Fibroblast of the aortic adventitia (primary cell): ENCODE measurements around the gene ARL4C. TPM values are rescaled to one million over a fixed set of nuclear protein-coding genes. Genes with fewer than 3 reads are reported as not detected.

Source experiments
- DNase-seq: peaks from one replicate; pipeline ENCODE4 v3.0.0-alpha.2; 2010; ENCODE audit warnings: low read depth
- H3K4me3 ChIP-seq: 2 replicates; pipeline ENCODE4 v1.5.1; 2011; ENCODE audit warnings: low read depth, mild to moderate bottlenecking, control low read depth, low read length, moderate library complexity
- total RNA-seq: library from RNA; depleted of rRNA; stranded (reverse); fragments of >200 nt; gene quantifications from 2 replicates; pipeline ENCODE4 v1.2.3, GENCODE V29; 2012; ENCODE audit warnings: low replicate concordance
- TF ChIP-seq, protein P1 (sequence below): IDR thresholded peaks from 2 replicates; pipeline ENCODE4 v1.5.1; 2011; ENCODE audit warnings: mild to moderate bottlenecking, low read length, control low read depth, inconsistent platforms; ENCODE audit not compliant: insufficient read depth

The ARL4C gene
- total RNA-seq, 1 donor = 136 TPM

DNA sequence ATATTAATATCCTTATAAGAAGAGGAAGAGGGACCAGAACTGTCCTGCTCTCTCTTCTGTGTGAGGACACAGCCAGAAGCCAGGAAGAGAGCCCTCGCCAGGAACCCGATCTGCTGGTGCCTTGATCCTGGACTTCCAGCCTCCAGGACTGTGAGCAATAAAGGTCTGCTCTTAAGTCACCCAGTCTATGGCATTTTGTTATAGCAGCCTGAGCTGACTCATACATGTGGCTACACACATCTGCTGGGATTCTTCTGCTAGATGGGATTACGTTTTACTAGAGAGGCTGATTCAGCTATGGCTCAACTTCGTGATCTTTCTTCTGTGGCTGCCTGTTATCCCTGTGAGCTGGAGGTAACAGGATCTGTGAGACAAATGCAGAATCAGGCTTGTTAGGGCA is 29.6 kb downstream of the ARL4C start:
- H3K4me3 ChIP-seq = no peak overlapping the region
- TF ChIP-seq, protein P1, sequence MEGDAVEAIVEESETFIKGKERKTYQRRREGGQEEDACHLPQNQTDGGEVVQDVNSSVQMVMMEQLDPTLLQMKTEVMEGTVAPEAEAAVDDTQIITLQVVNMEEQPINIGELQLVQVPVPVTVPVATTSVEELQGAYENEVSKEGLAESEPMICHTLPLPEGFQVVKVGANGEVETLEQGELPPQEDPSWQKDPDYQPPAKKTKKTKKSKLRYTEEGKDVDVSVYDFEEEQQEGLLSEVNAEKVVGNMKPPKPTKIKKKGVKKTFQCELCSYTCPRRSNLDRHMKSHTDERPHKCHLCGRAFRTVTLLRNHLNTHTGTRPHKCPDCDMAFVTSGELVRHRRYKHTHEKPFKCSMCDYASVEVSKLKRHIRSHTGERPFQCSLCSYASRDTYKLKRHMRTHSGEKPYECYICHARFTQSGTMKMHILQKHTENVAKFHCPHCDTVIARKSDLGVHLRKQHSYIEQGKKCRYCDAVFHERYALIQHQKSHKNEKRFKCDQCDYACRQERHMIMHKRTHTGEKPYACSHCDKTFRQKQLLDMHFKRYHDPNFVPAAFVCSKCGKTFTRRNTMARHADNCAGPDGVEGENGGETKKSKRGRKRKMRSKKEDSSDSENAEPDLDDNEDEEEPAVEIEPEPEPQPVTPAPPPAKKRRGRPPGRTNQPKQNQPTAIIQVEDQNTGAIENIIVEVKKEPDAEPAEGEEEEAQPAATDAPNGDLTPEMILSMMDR = no peak
- peak; percentile 59 for DNase-seq

DNA sequence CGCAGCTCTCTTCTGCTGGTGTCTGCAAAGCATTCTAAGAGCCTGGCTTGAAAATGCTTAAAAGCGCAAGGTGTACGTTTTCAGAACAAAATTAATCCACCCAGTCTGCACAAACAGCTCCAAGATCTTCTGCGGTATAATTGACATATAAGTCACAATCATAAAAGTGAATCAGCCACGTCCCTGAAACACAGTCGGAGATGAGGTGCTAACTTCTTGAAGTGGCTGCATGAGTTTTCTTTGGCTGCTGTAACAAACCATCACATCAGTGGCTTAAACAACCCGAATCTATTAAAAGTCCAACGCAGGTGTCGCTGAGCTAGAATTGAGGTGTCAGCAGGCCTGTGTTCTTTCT is 32.6 kb downstream of the ARL4C start:
- DNase-seq = no peak
- TF ChIP-seq, protein P1 = no peak
- H3K4me3 ChIP-seq = no peak overlapping the region

DNA sequence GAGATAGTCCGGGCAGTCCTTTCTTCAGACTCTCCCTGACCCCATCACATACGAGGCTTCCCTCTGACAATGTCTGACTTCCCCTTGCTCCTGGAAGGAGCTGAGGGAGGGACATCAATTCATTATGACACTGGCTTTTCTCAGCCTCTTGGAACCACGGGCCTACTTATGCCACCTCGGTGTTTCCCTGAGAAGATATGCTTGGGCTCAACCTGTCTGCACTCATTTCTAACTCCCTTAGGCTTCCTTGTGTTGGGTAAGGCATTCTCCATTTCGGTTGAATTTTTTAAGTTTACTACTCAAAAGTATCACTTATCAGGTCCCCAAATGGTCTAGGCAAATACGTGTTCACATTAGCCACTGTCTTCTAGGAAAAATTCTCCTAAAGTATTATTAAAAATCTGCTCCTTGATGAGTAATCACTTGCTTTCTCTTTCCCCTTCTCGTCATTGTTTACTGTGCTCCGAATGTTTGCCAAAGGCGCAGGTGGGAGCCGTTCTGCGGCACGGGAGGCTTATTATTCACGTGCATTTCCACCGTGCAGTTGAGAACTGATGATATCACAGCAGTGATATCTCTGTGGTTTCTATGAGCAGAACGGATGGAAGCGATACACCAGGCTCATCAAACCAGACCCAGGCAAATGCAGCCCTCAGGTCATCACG is 33.1 kb downstream of the ARL4C start:
- TF ChIP-seq, protein P1 = no peak
- H3K4me3 ChIP-seq = no peak overlapping the region
- DNase-seq = no peak

DNA sequence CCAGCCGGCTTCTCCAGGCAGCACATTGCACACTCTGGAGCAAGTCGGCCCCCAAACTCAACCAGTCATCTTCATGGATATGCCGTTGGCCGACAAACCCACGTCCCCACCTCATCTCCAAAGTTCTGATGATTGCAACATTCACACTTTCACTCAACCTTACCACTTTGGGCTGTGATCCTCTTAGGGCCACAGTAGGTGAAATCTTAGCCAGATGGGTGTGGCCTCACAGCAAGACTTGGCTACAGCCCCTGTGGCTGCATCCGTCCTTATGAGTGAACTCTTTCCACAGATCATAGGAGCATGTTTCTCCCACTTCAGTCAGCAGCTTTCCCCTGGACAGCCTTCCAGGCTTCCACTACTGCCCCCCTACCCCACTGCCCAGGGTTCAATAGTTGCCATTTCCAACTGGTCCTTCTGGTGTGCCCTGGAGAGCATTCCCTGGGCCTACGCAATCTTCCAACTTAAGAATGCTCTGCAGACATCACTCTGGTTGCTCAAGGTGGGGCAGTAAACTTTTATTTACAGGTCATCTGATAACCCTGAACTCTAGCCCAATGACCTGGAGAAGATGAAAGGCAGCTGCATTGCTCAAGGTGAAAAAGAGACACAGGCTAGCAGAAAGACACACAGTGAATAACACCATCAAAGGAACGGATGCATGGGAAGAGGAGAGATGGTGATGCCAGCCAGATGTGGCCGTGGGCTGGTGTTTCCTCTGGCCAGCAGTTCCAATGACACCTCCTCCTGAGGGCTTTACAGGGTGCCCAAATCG is 34.5 kb downstream of the ARL4C start:
- peak; percentile 33 for DNase-seq
- TF ChIP-seq, protein P1 = no peak
- no peak overlapping the region for H3K4me3 ChIP-seq

DNA sequence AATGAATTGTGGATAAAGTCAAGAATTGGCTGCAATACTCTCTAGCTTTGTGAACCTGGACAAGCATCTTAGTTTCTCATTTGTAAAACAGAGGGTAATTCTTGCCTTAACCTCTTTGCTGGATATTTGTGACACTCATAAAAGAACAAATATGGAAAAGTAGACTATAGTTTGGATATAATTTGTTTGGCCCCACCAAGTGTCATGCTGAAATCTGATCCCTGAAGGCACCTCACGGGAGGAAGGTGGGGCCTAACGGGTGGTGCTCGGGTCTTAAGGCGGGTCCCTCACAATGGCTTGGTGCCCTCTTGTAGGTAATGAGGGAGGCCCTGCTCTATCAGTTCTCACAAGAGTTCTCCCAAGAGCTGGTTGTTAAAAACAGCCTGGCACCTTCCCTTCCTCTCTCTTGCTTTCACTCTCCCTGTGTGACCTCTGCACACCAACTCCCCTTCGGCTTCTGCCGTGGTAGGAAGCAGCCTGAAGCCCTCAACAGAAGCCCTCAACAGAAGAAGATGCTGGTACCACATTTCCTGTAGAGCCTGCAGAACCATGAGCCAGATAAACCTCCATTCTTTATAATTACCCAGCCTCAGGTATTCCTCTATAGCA is 37.4 kb downstream of the ARL4C start:
- DNase-seq = no peak
- TF ChIP-seq, protein P1 = no peak

DNA sequence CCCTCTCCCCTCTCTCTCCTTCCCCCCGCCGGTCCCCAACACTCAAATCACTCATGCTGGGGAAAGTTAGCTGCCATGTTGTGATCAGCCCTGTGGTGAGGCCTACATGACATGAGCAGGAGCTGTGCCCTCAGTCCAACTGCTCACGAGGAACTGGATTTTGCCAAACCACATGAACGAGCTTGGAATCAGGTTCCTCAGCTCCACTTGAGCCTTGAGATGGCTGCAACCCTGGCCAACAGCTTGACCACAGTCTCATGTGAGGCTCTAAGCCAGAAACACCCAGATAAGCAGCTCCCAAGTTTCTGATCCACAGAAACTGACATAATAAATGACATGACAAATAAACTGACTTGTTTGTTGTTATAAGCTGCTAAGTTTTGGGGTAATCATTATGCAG is 38.4 kb downstream of the ARL4C start:
- TF ChIP-seq, protein P1 = no peak
- no peak overlapping the region for H3K4me3 ChIP-seq
- peak; percentile 86 for DNase-seq

More for the DNA sequence above, 37.4 kb downstream of the ARL4C start:
- H3K4me3 ChIP-seq = no peak overlapping the region
